NAMALWA (cell line): Measurements from ENCODE around the gene WWP2.
"Not testable (repeated sequence)": the region's sequence is repeated elsewhere in the genome, so short reads cannot be mapped to it uniquely, and the experiment has no call there.

ENCODE experiments used
- DNase-seq: peaks from one replicate; pipeline ENCODE4 v3.0.0-alpha.2; 2015; ENCODE audit warnings: low spot score

WWP2 gene

DNA sequence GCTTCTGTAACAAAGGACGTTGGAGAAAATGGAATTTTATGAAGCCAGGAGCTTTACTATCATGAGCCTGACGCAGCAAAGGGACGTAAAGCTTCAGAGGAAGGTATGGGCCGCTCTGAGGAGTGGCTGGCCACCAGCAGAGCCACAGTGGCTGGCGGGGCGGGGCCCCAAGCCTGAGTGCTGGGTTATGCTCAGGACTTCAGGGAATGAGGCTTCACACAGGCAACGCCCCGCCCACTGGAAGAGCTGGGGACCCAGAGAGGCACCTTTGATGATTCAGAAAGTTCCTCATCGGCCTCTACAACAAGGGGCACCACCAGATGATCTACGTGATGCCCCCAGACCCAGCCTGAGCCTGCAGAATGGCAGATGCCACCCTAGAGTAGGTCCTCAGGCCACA, 16.2 kb upstream of the WWP2 start:
- no peak for DNase-seq

DNA sequence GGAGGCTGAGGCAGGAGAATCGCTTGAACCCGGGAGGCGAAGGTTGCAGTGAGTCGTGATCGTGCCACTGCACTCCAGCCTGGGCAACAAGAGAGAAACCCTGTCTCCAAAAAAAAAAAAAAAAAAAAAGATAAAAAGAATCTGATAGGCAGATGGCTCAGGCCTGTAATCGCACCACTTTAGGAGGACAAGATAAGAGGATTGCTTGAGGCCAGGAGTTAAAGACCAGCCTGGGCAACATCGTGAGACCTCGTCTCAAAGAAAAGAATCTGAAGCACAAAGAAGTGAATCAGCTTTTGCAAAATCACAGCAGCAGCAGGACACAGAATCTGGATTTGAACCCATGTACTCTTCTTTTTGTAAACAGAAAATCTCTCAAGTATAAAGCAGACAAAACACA, 15.0 kb upstream of the WWP2 start:
- no peak for DNase-seq

DNA sequence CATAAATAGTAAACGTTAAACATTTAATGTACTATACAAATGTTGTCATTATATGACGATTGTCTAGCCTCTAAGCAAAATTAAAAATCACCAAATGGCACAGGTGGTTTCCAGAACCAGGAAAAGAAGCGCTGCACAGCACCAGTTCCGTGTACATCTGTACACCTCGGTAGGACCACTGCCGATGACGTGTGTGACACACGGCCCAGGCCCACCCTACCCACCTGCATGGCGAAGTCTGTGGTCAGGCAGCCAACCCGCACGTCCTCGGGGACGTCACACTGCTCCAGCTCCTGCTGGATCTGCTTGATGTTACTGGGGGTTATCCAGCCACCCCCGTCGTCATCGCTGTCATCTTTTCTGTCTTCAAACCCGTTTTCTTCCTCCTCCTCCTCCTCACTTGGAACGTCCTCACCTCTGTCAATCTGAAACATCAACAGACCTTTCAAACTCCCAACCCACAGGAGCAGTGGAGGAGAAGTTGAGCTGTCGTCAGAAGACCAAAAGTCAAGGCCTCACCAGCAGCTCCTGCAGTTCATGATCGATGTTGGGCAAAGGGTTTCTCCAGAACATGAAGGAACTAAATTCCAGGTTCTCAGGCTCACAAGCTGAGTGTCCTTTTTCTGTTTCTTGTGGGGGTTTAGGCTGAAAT, 13.3 kb upstream of the WWP2 start:
- DNase-seq, result no peak

DNA sequence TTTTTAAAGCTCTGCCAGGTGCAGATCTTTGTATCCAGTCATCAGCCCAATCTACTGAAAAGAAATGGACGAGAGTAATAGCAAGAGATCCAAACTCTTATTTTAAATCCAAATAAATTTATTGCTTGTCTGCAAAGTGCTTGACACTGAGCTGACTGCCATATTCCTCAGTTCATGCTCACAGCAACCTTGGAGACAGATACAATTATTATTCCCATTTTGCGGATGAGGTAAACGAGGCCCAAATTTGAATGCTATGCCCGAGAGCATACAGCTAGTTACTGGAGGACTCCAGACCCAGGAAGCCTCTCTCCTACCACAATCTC, 8.0 kb upstream of the WWP2 start:
- DNase-seq, result no peak

DNA sequence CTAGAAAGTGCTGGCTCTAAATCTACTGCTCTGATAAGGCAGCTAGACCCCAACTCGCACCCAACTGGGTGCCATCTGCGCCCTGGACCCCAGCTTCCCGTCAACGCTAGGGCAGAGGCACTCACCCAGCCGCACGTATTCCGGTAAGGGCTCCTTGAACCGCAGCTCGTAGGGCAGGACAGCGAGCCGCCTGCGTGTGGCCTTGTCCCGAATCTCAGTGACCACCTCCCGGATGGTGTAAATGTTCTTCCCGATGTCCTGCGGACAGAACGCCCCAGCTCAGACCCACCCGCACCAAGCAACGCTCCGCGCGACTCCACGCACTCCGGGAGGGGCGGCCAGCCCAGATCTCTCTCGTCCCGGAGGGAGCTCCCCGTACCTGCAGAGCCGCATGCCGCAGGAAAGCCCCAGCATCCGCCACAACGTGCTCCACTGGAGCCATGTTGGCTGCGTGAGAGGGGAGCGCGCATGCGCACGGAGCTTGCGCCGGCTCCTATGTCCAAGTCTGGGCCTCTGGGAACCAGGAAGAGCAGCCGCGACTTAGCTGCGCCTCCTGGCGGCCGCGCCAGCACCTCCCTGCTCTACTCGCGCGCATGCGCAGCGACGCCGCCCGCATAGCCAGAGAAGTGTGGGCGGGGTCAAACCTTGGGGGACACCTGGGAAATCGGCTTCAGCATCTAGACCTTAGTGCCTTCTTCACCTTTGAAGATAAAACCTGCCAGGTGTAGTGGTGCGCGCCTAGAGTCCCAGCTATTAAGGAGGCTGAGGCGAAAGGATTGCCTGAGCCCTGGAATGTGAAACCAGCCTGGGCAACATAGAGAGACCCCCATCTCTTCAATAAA, 7.4 kb upstream of the WWP2 start, which contains the start of gene NOB1:
Gene NOB1, minus strand, starts transcription at position 458 of the 842 bp plus-strand sequence. Its CDS starts 16 bp downstream, at position 442.
- DNase-seq, result peak; percentile 98

DNA sequence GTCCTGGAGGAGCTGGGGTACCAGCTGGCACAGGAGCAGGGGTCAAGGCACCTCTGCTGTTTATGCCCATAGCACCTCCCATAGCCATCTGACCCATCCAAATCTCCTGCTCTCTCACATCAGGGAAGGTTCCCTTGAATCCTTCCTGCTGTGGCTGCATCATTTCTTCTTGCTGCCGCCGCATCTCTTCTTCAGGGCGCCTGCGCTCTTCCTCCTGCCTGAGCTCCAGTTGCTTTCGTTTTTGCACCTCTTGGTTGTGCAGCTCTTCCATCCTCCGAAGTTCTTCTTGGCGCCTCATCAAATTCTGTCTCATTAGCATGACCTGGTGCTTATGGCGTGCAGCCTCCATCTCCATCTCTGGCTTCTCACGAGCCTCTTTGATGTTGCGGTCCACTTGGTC, 5.4 kb upstream of the WWP2 start:
- DNase-seq, result no peak

DNA sequence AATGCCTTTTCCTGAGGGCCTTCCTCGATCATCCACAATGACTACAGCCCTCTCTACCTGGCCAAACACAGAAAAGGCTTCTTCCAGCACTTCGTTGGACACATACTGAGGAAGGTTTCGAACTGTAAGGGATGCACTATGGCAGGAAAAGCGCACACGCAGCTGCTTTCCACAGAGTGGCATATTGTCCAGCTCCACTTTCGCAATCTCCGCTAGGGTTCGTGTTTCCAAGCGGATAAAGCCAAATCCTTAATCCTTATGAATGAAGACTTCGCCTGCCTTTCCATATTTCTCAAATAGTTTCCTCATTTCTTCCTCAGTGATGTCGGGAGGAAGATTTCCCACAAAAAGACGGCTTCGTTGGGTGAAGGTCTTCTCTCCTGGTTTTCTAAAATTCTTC, 4.8 kb upstream of the WWP2 start:
- DNase-seq, result not testable (repeated sequence)

DNA sequence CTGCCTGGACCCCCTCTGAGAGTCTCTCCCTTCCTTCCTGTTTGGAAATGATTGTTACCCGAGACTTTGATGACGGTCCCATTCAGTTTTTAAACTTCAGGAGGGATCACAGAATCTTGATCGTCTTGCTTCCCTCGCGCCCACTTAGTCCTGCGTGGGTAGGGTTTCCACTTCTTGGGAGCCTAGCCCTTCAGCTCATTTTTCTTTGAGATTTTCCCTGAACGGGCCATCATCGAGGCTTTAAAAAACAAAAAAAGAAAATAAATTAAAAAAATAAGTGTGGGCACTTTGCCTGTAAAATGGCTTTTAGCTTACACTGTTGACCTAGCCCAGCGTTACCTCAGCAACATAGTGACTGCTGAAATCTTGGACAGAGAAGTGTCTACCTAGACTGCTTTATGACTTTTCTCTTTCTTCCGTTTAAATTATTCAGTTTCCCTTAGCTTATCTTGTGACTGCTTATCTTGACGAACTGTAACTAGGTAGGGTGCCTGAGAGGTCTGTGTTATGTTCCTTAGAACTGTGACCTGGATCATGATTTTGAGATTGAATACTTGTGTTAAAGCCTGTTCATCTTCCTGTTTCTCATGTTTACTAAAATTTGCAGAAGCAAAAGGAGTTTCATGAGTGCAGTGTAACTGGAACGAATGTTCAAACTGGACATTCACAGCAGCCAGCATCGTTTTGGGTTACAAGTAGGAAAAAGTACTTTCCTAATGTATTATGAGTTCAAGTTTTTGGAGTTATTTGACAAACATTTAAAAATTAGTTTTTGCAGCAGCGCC, 874 bp downstream of the WWP2 start:
- peak; percentile 66 for DNase-seq

DNA sequence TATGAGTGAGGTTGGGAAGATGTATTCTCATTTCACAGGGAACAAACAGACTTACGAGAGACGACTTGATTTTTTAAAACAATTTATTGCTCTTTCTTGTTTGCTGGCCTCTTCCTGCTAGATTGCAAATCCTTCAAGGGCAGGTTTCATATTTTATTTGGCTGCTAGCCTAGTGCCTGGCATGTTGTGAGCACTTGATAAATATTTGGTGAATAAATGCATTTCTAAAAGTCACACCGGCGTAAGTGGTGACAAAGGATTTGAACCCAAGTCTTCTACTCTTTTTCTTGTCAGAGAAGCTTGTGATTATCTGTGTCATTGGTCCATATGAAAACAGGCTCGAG, 1.4 kb downstream of the WWP2 start:
- DNase-seq, result no peak

DNA sequence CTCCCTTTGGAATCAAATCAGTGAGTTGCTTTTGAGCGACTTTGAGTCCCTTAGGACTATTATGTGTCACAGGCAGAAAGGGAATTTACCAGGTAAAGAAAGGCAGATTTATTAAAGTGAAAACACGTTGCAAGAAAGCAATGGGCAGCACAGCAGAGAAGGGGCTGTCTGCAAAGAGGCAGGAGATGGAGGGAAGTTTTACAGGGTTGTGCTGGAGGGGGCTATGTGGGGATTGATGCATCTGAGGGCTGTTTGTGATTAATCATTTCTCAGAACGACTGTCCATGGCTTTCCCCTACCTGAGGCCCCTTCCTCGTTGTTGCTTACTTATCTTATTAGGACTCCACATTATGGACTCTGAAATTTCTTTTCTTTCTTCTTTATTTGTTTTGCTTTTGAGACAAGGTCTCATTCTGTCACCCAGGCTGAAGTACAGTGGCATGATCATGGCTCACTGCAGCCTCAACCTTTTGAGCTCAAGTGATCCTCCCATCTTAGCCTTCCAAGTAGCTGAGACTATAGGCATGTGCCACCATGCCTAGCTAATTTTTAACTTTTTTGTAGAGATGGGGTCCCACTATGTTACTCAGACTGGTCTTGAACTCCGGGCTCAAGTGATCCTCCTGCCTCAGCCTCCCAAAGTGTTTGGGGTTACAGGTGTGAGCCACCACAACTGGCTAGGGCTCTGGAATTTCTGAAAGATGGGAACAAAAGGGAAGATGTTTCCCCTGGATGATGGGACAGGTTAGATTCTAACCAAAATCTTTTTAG, 5.5 kb downstream of the WWP2 start:
- no peak for DNase-seq

DNA sequence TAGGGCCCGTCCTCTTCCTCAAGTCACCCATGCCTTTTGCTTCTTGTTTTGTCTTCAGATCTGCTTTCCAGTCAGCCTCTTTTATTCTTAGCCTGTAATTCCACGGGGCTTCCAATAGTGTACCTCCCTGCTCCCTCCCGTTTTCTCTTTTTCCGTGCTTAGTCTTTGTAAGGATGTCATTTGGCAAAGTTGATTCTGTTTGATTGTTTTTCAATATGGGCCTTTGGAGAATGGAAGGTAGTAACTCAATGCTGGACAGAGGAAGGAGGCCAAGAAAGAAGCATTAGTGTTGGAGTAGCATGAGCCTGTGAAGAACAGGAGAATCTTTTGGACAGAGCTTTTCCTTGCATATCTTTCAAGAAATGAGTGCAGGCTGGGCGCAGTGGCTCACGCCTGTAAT, 6.5 kb downstream of the WWP2 start:
- no peak for DNase-seq

DNA sequence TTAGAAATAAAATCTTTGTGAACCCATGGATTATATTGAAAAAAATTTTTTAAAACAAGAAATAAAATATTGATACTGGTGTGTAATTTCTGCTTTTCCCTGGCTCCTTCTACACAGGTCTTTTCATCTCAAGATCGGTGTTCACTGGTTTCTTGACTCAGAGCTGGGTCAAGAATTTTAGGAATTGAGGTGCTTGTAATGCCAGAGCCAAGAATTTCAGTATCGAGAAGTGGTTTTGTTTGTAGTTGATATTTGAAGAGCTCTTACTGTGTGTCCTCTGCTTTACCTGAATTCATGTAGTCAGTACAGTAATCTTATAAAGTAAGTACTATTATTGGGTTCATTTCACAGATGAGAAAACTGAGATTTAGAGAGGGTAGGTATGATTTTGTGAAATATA, 7.3 kb downstream of the WWP2 start:
- DNase-seq, result no peak

DNA sequence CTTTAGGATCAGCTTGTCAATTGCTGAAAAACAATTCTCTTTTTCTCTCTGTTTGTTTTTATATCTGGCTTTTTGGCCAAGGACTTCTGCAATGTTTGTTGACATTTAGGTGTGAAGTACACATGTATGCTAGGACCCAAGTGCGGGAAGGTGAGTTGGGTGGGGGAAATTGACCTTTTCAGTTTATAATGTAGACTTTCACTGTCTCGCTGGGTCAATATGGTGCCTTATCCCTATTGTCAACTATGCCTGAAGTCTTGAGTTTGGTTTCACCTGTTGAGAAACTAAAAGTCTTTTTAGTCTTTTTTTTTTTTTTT, 9.5 kb downstream of the WWP2 start:
- no peak for DNase-seq

DNA sequence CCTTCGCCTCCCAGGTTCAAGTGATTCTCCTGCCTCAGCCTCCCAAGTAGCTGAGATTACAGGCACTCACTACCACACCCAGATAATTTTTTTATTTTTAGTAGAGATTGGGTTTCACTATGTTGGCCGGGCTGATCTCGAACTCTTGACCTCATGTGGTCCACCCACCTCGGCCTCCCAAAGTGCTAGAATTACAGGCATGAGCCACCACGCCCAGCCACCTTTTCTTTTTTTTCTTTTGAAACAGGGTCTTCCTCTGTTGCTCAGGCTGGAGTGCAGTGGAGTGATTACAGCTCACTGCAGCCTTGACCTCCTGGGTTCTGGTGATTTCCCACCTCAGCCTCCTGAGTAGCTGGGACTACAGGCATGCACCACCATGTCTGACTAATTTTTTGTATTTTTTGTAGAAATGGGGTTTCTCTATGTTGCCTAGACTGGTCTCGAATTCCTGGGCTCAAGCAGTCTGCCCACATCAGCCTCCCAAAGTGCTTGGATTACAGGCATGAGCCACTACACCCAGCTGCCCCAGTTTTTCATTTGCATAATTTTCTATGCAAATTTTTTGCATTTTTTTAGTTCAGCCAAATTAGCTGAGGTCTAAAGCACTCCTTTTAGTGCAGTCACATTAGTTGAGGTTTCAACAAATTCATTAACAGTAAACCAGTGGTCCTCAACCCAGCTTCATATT, 11.3 kb downstream of the WWP2 start:
- DNase-seq, result peak; percentile 83

DNA sequence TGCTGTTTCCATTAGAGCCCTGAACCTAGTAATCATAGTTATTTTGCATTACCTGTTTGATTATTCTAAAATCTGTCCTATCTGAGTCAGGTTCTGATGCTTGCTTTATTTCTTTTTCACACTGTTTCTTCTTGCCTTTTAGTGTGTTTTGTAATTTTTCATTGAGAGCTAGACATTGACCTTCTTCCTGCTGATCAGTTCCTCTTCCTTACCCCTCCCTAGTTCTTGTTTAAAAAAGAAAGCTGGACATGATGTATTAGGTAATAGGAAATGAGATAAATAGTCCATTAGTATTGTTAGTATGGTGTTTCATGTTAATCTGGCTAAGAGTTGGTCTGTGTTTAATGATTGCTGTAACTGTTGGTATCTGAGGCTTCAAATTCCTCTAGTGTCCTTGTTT, 13.4 kb downstream of the WWP2 start:
- no peak for DNase-seq

DNA sequence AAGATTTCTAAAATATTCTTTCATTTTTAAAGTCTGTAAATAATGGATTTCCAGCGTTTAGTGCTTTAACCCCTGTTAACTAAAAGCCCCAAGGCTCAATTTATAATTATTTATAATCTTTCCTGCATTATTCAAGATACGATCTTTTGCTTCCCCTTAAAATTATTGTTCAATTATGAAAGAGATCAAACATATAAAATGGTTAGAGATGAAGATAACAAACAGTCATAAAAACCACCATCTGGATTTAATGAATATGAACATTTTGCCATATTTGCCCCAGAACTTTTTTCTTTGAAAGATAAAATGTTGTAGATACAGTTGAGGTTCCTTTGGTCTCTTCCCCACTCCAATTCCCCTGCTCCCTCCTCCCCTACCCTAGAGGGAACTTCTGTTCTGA, 17.6 kb downstream of the WWP2 start:
- no peak for DNase-seq

DNA sequence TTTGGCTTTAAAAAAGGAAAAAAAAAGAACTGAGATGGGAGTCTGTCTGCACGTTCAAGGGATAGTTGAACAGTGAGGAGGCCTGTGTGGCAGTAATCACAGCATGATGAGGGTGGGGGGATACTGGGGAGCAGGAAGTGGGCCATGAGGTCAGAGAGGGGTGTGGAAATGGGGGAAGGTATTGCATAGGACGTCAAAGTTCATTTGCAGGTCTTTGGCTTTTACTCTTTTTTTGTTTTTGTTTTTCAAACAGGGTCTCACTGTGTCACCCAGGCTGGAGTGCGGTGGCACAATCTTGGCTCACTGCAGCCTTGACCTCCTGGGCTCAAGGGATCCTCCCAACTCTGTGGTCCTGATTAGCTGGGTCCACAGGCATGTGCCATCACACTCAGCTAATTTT, 19.0 kb downstream of the WWP2 start:
- no peak for DNase-seq

DNA sequence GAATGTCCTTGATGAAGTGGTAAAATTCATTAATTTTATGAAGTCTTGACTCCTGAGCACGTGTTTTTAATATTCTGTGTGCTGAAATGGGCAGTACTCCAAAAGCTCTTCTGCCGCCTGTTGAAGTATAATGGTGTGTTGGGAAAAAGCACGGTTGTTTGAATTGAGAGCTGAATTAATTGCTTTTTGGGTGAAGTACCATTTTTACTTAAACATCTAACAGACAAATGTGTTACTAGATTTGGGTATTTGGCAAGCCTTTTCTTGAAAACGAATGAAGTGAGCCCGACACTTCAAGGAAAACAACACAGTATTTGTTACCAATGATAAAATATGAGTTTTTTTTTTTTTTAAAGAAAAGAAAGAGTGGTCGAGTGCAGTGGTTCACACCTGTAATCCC, 22.5 kb downstream of the WWP2 start:
- no peak for DNase-seq

DNA sequence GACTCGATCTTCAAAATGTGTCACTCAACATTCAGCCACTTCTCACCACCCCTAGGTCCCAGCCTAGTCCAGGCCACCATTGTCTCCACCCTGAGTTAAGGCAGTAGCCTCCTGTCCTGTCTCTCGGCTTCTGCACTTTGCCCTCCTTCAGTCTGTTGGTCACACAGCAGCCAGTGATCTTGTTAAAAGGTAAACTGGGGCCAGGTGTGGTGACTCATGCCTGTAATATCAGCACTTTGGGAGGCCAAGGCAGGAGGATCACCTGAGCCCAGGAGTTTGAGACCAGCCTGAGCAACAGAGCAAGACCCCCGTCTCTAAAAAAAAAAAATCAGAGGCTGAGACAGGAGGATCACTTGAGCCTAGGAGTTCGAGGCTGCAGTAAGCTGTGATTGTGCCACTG, 25.8 kb downstream of the WWP2 start:
- no peak for DNase-seq

DNA sequence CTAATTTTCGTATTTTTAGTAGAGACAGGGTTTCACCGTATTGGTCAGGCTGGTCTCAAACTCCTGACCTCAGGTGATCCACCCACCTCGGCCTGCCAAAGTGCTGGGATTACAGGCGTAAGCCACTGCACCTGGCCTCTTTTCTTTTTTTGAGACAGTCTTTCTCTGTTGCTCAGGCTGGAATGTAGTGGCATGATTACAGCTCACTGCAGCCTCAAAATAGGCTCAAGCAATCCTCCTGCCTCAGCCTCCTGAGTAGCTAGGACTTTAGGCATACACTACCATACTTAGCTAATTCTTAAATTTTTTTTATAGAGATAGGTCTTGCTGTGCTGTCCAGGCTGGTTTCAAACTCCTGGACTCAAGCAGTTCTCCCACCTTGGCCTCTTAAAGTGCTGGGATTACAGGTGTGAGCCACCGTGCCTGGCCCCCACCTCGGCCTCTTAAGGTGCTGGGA, 29.3 kb downstream of the WWP2 start:
- DNase-seq, result not testable (repeated sequence)

DNA sequence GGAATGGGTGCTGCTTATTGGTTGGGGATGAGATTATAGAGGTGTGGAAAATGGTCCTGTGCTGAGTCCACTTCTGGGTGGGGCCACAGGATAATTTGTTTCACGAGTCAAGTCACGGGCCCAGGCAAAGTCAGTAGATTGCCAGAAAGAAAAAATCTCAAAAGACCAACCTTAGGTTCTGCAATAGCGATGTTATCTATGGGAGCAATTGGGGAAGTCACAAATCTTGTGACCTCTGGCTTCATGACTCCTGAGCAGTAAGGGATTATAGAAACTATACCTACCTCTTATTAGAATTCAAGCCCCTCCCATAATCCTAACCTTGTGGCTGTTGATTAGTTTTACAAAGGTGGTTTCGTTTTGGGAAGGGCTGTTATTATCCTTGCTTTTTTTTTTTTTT, 31.4 kb downstream of the WWP2 start:
- no peak for DNase-seq

DNA sequence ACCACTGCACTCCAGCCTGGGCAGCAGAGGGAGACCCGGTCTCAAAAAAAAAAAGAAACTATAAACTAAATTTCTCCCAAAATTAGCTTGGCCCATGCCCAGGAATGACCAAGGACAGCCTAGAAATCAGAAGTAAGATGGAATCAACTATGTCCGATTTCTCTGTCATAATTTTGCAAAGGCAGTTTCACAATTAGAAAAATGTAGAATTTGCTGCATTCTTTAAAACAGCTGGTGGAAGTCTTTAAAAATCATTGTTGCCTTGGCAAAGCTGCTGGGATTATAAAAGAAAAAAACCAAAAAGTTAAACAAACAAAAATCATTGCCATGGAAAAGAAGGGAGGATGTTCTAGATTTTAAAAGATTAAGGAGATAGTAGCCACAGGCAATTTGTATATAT, 32.4 kb downstream of the WWP2 start:
- no peak for DNase-seq
